SU-DHL-6 (cell line): ENCODE results near the gene LIPA.

Experiments used
- EZH2phosphoT487 ChIP-seq: fragments of 200-600 bp; sonication (generic), shearing (Covaris generic); conservative IDR thresholded peaks from 2 replicates; pipeline ENCODE4 v1.6.1; 2018; ENCODE audit warnings: mild to moderate bottlenecking, antibody characterized with exemption, low read length, moderate library complexity, mixed read lengths
- TF ChIP-seq, protein P1 (sequence below): fragments of 200-600 bp; sonication (generic); IDR thresholded peaks from one replicate; pipeline ENCODE4 v1.5.1; 2017; ENCODE audit warnings: antibody characterized with exemption, mild to moderate bottlenecking, low read length, moderate library complexity; ENCODE audit not compliant: insufficient read depth, poor library complexity, severe bottlenecking

DNA sequence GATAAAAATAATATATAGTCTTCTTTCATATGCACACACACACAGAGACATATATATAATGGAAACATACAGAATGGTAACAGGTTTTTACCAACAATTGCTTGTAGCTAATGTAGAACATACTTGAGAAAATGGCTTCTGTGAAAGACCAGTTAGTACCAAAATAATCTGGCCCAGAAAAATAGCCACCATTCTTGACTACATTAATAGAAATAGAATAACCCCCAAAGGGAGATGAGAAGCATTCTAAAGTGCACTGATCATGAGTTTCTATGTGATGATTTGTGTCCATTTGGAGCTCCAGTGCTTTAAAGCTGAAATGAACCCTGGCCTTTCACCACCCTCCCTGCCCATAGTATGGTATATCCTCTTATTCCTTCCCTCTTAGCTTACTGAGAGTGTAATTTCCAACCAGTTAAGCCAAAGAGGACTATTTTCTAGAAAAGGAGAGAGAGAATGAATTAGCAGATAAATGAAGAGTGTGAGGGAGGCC, 27.4 kb upstream of the LIPA start:
- TF ChIP-seq, protein P1, sequence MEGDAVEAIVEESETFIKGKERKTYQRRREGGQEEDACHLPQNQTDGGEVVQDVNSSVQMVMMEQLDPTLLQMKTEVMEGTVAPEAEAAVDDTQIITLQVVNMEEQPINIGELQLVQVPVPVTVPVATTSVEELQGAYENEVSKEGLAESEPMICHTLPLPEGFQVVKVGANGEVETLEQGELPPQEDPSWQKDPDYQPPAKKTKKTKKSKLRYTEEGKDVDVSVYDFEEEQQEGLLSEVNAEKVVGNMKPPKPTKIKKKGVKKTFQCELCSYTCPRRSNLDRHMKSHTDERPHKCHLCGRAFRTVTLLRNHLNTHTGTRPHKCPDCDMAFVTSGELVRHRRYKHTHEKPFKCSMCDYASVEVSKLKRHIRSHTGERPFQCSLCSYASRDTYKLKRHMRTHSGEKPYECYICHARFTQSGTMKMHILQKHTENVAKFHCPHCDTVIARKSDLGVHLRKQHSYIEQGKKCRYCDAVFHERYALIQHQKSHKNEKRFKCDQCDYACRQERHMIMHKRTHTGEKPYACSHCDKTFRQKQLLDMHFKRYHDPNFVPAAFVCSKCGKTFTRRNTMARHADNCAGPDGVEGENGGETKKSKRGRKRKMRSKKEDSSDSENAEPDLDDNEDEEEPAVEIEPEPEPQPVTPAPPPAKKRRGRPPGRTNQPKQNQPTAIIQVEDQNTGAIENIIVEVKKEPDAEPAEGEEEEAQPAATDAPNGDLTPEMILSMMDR, result no peak
- no peak for TF ChIP-seq EZH2phosphoT487
